Measurements from ENCODE around the gene TENT4A.

TENT4A gene

GRCh38 chr5:6674886-6675285 lies 38.3 kb upstream of the TENT4A start:
- no peak for DNase-seq (ENCODE audit: low read depth)
- TF ChIP-seq CTCF (conservative IDR thresholded peaks at IDR 0.05; ENCODE audit: low read depth, low read length), result no peak

GRCh38 chr5:6675784-6676491 lies 37.3 kb upstream of the TENT4A start:
- no peak overlapping the region for H3K4me3 ChIP-seq (ENCODE audit: low read length)
- TF ChIP-seq CTCF (conservative IDR thresholded peaks at IDR 0.05; ENCODE audit: low read depth, low read length), result no peak
- no peak for DNase-seq (ENCODE audit: low read depth)

More at GRCh38 chr5:6674886-6675285, 38.3 kb upstream of the TENT4A start:
- no peak overlapping the region for H3K4me3 ChIP-seq (ENCODE audit: low read length)

- TF ChIP-seq CTCF (conservative IDR thresholded peaks at IDR 0.05; ENCODE audit: low read depth, low read length), result no peak
- no peak overlapping the region for H3K4me3 ChIP-seq (ENCODE audit: low read length)
- DNase-seq (ENCODE audit: low read depth), result no peak
Measured at GRCh38 chr5:6676702-6677101, 36.5 kb upstream of the TENT4A start.

GRCh38 chr5:6678385-6678784 lies 34.8 kb upstream of the TENT4A start:
- DNase-seq (ENCODE audit: low read depth), result no peak
- no peak for TF ChIP-seq CTCF (conservative IDR thresholded peaks at IDR 0.05; ENCODE audit: low read depth, low read length)

GRCh38 chr5:6680922-6681321 lies 32.3 kb upstream of the TENT4A start:
- no peak for DNase-seq (ENCODE audit: low read depth)
- no peak overlapping the region for H3K4me3 ChIP-seq (ENCODE audit: low read length)
- TF ChIP-seq CTCF (conservative IDR thresholded peaks at IDR 0.05; ENCODE audit: low read depth, low read length), result no peak

More at GRCh38 chr5:6678385-6678784, 34.8 kb upstream of the TENT4A start:
- no peak overlapping the region for H3K4me3 ChIP-seq (ENCODE audit: low read length)

- no peak for TF ChIP-seq CTCF (conservative IDR thresholded peaks at IDR 0.05; ENCODE audit: low read depth, low read length)
- no peak overlapping the region for H3K4me3 ChIP-seq (ENCODE audit: low read length)
- no peak for DNase-seq (ENCODE audit: low read depth)
Measured at GRCh38 chr5:6681682-6682081, 31.6 kb upstream of the TENT4A start.

- no peak overlapping the region for H3K4me3 ChIP-seq (ENCODE audit: low read length)
- TF ChIP-seq CTCF (conservative IDR thresholded peaks at IDR 0.05; ENCODE audit: low read depth, low read length), result no peak
- no peak for DNase-seq (ENCODE audit: low read depth)
Measured at GRCh38 chr5:6682239-6682638, 31.0 kb upstream of the TENT4A start.
